Medulla oblongata (tissue), 1 donor: Measurements from ENCODE around the gene XPA.
"Not testable (repeated sequence)": the region's sequence is repeated elsewhere in the genome, so short reads cannot be mapped to it uniquely, and the experiment has no call there.

ENCODE experiments used
- DNase-seq: peaks from one replicate; pipeline ENCODE4 v3.0.0-alpha.2; 2015; ENCODE audit errors: extremely low spot score

XPA gene

GRCh38 chr9:97703437-97704344 lies 6.6 kb upstream of the XPA start:
- no peak for DNase-seq

GRCh38 chr9:97699824-97700223 lies 2.7 kb upstream of the XPA start:
- DNase-seq = not testable (repeated sequence)

- peak; percentile 45 for DNase-seq
Measured at GRCh38 chr9:97699281-97699680, 2.1 kb upstream of the XPA start.

- no peak for DNase-seq
Measured at GRCh38 chr9:97698865-97699264, 1.7 kb upstream of the XPA start.

GRCh38 chr9:97697837-97698236 lies 697 bp upstream of the XPA start:
- peak; percentile 17 for DNase-seq

GRCh38 chr9:97695995-97696802 lies 941 bp downstream of the XPA start:
- DNase-seq = peak; percentile 63

- no peak for DNase-seq
Measured at GRCh38 chr9:97695390-97695789, 1.8 kb downstream of the XPA start.

- DNase-seq = no peak
Measured at GRCh38 chr9:97694769-97695168, 2.4 kb downstream of the XPA start.

- DNase-seq = no peak
Measured at GRCh38 chr9:97689401-97690180, 7.5 kb downstream of the XPA start.

- DNase-seq = no peak
Measured at GRCh38 chr9:97688654-97689053, 8.5 kb downstream of the XPA start.

GRCh38 chr9:97682242-97682641 lies 14.9 kb downstream of the XPA start:
- DNase-seq = no peak

- no peak for DNase-seq
Measured at GRCh38 chr9:97675655-97676054, 21.5 kb downstream of the XPA start.

GRCh38 chr9:97673922-97674321 lies 23.2 kb downstream of the XPA start:
- no peak for DNase-seq

GRCh38 chr9:97672403-97672802 lies 24.7 kb downstream of the XPA start:
- no peak for DNase-seq

GRCh38 chr9:97670586-97670985 lies 26.6 kb downstream of the XPA start:
- no peak for DNase-seq

- no peak for DNase-seq
Measured at GRCh38 chr9:97668485-97668884, 28.7 kb downstream of the XPA start.

- peak; percentile 31 for DNase-seq
Measured at GRCh38 chr9:97666907-97667686, 30.0 kb downstream of the XPA start.

GRCh38 chr9:97665742-97666141 lies 31.4 kb downstream of the XPA start:
- DNase-seq = no peak

GRCh38 chr9:97660847-97661246 lies 36.3 kb downstream of the XPA start:
- DNase-seq = no peak

GRCh38 chr9:97660340-97660739 lies 36.8 kb downstream of the XPA start:
- peak; percentile 39 for DNase-seq

- no peak for DNase-seq
Measured at GRCh38 chr9:97659771-97660170, 37.4 kb downstream of the XPA start.
